Common myeloid progenitor, CD34-positive (primary cell): Measurements from ENCODE around the gene ALK.

ENCODE experiments used
- CTCF ChIA-PET: fragments of 350-600 bp; sonication (Branson Sonifier 250); formaldehyde crosslinking; loops from one replicate; lab custom pipeline; 2021; ENCODE audit warnings: antibody characterized with exemption; lab: Charles Lee
- POLR2A ChIA-PET: fragments of 350-600 bp; sonication (Branson Sonifier 250); formaldehyde crosslinking; loops from one replicate; lab custom pipeline; 2021; ENCODE audit warnings: antibody characterized with exemption; lab: Charles Lee
- DNase-seq, 3 donors: peaks; one replicate each; pipeline versions ENCODE4 v3.0.0 to v3.0.0-alpha.2; 2013
- H3K27ac ChIP-seq, 2 experiments: 1 replicate in 1 of 2; 2 replicates in 1 of 2; pipeline ENCODE4 v1.7.0; 2013; ENCODE audit warnings: inconsistent platforms in 2 of 2, low read length in 2 of 2, mild to moderate bottlenecking in 2 of 2, low read depth in 1 of 2, moderate library complexity in 1 of 2; ENCODE audit not compliant: severe bottlenecking in 2 of 2, insufficient read depth in 1 of 2, poor library complexity in 1 of 2
- H3K27me3 ChIP-seq, 5 experiments: replicated peaks in 2 of 5; 1 replicate in 3 of 5; 2 replicates in 2 of 5; pipeline versions ENCODE4 v1.6.1 to v1.7.0; 2013; ENCODE audit warnings: low read length in 4 of 5, mild to moderate bottlenecking in 2 of 5, moderate library complexity in 2 of 5, inconsistent platforms in 1 of 5; ENCODE audit not compliant: insufficient read depth in 5 of 5, control insufficient read depth in 4 of 5
- H3K36me3 ChIP-seq, 4 experiments: 1 replicate in 2 of 4; 2 replicates in 2 of 4; pipeline versions ENCODE4 v1.6.1 to v1.7.0; 2013; ENCODE audit warnings: low read length in 3 of 4, control low read depth in 1 of 4, mild to moderate bottlenecking in 1 of 4; ENCODE audit not compliant: control insufficient read depth in 4 of 4, insufficient read depth in 4 of 4
- H3K4me1 ChIP-seq, 4 experiments: 1 replicate in 3 of 4; 2 replicates in 1 of 4; pipeline versions ENCODE4 v1.6.1 to v1.7.1; 2013; ENCODE audit warnings: low read length in 3 of 4, mild to moderate bottlenecking in 3 of 4, control low read depth in 1 of 4, inconsistent platforms in 1 of 4, moderate library complexity in 1 of 4; ENCODE audit not compliant: control insufficient read depth in 4 of 4, insufficient read depth in 4 of 4; ENCODE audit errors: control extremely low read depth in 1 of 4
- H3K4me3 ChIP-seq, 7 experiments: 1 replicate in 4 of 7; 2 replicates in 3 of 7; pipeline versions ENCODE4 v1.5.1 to v1.7.0; 2013; ENCODE audit warnings: mild to moderate bottlenecking in 7 of 7, low read length in 6 of 7, moderate library complexity in 6 of 7, inconsistent platforms in 2 of 7, low read depth in 2 of 7, control low read depth in 1 of 7; ENCODE audit not compliant: insufficient read depth in 4 of 7, control insufficient read depth in 1 of 7; ENCODE audit errors: extremely low read depth in 1 of 7
- H3K9me3 ChIP-seq, 5 experiments: 1 replicate in 4 of 5; 2 replicates in 1 of 5; pipeline versions ENCODE4 v1.6.1 to v1.7.1; 2013; ENCODE audit warnings: low read length in 4 of 5, mild to moderate bottlenecking in 2 of 5, inconsistent platforms in 1 of 5, low read depth in 1 of 5, moderate library complexity in 1 of 5; ENCODE audit not compliant: control insufficient read depth in 4 of 5, insufficient read depth in 2 of 5; ENCODE audit errors: control extremely low read depth in 1 of 5
- WGBS: methylation state at CpG from one replicate; pipeline ENCODE4 v1.1.5; 2013; ENCODE audit not compliant: insufficient coverage; 5-methylcytosine and 5-hydroxymethylcytosine counted together

The ALK gene

GRCh38 chr2:29426354-29426753 lies 495.0 kb downstream of the ALK start:
- DNase-seq = no peak
- Histone ChIP-seq H3K4me1 (peaks cover 3 to 13% (median 8%) of the 10 kb centered on the region in 4 experiments), H3K4me3 (no peak overlapping the region), H3K9me3 (peaks cover 0 to 6% (median 4%) of the 10 kb centered on the region in 5 experiments), H3K36me3 (no peaks in the 10 kb centered on the region), H3K27ac (no peak overlapping the region), H3K27me3 (no peaks in the 10 kb centered on the region)
- ChIA-PET POLR2A (no interaction called here), CTCF (no interaction called here)

DNA sequence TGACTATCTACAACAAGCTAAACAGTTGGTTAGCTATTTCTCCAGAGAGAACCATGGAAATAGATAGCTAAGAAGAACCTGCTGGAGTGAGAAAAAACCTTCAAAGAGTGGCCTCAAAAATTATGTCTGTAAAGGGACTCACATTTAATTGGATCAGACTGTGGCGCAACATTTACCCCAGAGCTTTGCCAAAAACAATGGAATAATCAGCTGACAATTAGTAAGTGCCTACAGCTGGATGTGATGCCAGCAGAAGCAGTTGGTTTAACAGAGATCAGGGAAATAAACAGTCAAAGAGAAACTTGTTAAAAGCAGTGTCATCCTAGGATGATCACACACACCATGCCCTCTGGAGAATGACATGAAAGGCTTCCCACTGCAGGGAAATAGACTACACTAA lies 495.5 kb downstream of the ALK start:
- Histone ChIP-seq H3K4me1 (peaks cover 3 to 13% (median 8%) of the 10 kb centered on the region in 4 experiments), H3K27me3 (no peaks in the 10 kb centered on the region), H3K9me3 (peaks cover 0 to 6% (median 4%) of the 10 kb centered on the region in 5 experiments), H3K36me3 (no peaks in the 10 kb centered on the region), H3K4me3 (no peak overlapping the region), H3K27ac (no peak overlapping the region)
- CTCF ChIA-PET = no interaction called here
- WGBS = 100% methylated on average over 1 of the region's 1 CpG
- POLR2A ChIA-PET = no interaction called here
- no peak for DNase-seq

GRCh38 chr2:29423061-29423666 lies 498.2 kb downstream of the ALK start:
- Histone ChIP-seq H3K27me3 (no peaks in the 10 kb centered on the region), H3K4me1 (peaks cover 3 to 13% (median 7%) of the 10 kb centered on the region in 4 experiments), H3K9me3 (peaks cover 0 to 6% (median 4%) of the 10 kb centered on the region in 5 experiments), H3K36me3 (no peaks in the 10 kb centered on the region), H3K4me3 (no peak overlapping the region), H3K27ac (no peak overlapping the region)
- ChIA-PET CTCF (no interaction called here), POLR2A (no interaction called here)
- peak in 2 of 3 donors; percentile 53 to 56 for DNase-seq
- WGBS = 75% methylated on average over 4 of the region's 6 CpGs

DNA sequence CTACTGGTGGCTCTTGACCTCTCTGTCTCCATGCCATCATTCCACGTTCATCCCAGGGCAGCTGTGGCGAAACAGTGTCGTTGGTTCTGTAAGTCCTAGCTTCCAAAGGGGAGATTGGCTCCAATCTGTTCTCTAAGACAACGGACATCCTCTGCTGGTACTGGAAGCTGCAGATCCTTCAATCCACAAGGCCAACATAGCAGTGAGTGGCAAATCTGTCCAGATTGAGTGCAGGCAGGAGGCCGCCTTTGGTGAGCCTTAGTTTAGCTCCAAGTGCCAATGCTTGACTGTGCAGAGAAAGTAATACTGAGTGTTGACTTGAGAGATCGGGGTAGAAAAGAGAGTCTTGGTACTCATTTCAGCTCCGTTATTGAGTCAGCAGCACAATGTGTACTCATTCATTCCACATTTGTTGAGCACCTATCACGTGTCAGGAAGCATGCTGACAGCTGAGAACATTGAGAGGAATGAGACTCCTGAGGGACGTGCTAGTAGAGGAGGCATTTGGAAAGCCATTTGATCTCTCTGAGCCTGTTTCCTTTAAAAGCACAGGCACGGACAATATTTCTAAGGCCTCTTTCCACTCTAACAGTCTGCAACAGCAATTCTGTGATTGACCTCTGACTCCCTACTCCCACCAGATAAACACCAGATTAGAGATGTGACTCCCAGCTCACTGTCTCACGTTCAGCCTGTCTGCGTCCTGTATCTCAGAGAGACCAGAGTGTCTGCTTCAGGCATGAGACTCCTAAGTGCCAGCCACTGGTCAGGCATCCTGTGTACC lies 500.2 kb downstream of the ALK start:
- H3K4me3 ChIP-seq = no peak overlapping the region
- no peaks in the 10 kb centered on the region for H3K36me3 ChIP-seq
- ChIA-PET POLR2A (no interaction called here), CTCF (interaction anchor here (0.9 kb wide), 1 partner anchor 10 kb away, joined by 3 read pairs; no protein-coding TSS in a partner anchor)
- DNase-seq = no peak
- no peak overlapping the region for H3K27ac ChIP-seq
- peaks cover 3 to 13% (median 7%) of the 10 kb centered on the region in 4 experiments for H3K4me1 ChIP-seq
- H3K9me3 ChIP-seq = peaks cover 0 to 6% (median 4%) of the 10 kb centered on the region in 5 experiments
- WGBS = 97% methylated on average over 10 of the region's 12 CpGs
- H3K27me3 ChIP-seq = no peaks in the 10 kb centered on the region

DNA sequence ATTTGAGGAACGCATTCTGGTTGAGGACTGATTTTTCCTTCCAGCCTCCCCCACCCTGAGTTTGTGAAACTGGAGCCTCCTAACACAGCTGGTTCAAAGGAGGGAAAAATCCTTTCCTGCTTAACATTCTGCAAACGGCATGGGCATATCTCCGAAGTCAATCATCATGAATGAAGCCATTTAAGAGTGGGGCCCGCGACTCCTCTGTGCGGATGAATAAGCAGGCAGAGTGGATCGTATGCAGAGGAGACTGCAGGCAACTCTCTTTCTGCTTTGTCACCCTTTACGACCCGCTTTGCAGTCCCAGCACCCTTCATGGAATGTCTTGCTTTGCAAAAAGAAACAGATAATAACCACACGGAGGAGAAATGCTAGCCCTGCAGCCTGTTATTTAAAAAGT lies 500.9 kb downstream of the ALK start:
- ChIA-PET CTCF (interaction anchor here (0.9 kb wide), 1 partner anchor 9 kb away, joined by 3 read pairs; no protein-coding TSS in a partner anchor), POLR2A (no interaction called here)
- Histone ChIP-seq H3K36me3 (no peaks in the 10 kb centered on the region), H3K27ac (no peak overlapping the region), H3K4me3 (no peak overlapping the region), H3K9me3 (peaks cover 0 to 3% (median 0%) of the 10 kb centered on the region in 5 experiments), H3K4me1 (peaks cover 3 to 13% (median 7%) of the 10 kb centered on the region in 4 experiments), H3K27me3 (no peaks in the 10 kb centered on the region)
- no peak for DNase-seq
- WGBS = 94% methylated on average over 9 of the region's 10 CpGs

DNA sequence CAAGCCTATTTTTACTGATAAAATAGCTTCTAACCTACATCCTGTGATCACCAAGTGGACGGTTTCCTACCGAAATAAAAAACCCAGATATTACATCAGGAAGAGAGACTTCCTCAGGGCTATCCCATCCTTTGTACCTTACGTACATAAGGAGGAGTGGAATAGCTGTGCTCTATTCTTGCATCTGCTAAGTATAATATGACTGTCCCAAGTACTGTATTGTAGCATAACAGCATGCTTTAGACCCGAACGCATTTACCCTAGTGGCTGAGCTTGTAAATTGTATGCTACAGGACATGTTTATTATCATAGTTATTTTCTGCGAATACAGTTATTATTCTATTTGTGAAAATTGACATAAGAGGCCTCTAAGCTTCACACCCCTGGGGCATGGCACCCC lies 503.8 kb downstream of the ALK start:
- Histone ChIP-seq H3K27me3 (no peaks in the 10 kb centered on the region), H3K9me3 (no peaks in the 10 kb centered on the region), H3K4me3 (no peak overlapping the region), H3K36me3 (no peaks in the 10 kb centered on the region), H3K4me1 (no peaks in the 10 kb centered on the region), H3K27ac (no peak overlapping the region)
- WGBS = 100% methylated on average over 2 of the region's 6 CpGs
- DNase-seq = no peak
- ChIA-PET CTCF (no interaction called here), POLR2A (no interaction called here)
